Naive thymus-derived CD4-positive, alpha-beta T cell (primary cell): ENCODE data around the gene CDC40. TPM values are rescaled to one million over a fixed set of nuclear protein-coding genes. Genes with fewer than 3 reads are reported as not detected.
"Not testable (repeated sequence)": the region's sequence is repeated elsewhere in the genome, so short reads cannot be mapped to it uniquely, and the experiment has no call there.

Experiments used
- ATAC-seq: fragments of 150-1000 bp; cut with Tn5 transposase; 2 replicates; pipeline ENCODE4 v1.10.0; 2021; ENCODE audit warnings: mild to moderate bottlenecking, moderate library complexity
- CTCF ChIA-PET: fragments of 350-600 bp; sonication (Branson Sonifier 250); formaldehyde crosslinking; loops from one replicate; lab custom pipeline; 2021; ENCODE audit warnings: antibody characterized with exemption; lab: Charles Lee
- POLR2A ChIA-PET: fragments of 350-600 bp; sonication (Branson Sonifier 250); formaldehyde crosslinking; loops from one replicate; lab custom pipeline; 2021; ENCODE audit warnings: antibody characterized with exemption, inconsistent platforms; lab: Charles Lee
- DNase-seq, 9 donors: peaks; one replicate each; pipeline versions ENCODE4 v3.0.0 to v3.0.0-alpha.2; 2020 to 2022; ENCODE audit warnings: mixed read lengths in 1 of 9
- H3K27ac ChIP-seq: one replicate; pipeline ENCODE4 v1.7.0; 2013; ENCODE audit warnings: mild to moderate bottlenecking, low read depth, low read length, moderate library complexity
- H3K27me3 ChIP-seq, 2 donors: one replicate each; pipeline ENCODE4 v1.7.0; 2013; ENCODE audit warnings: low read length in 2 of 2, mild to moderate bottlenecking in 2 of 2, moderate library complexity in 2 of 2; ENCODE audit not compliant: control insufficient read depth in 2 of 2, insufficient read depth in 2 of 2
- H3K36me3 ChIP-seq, 3 experiments: 1 replicate in 2 of 3; 2 replicates in 1 of 3; pipeline ENCODE4 v1.7.0; 2013; ENCODE audit warnings: low read length in 3 of 3, mild to moderate bottlenecking in 3 of 3, moderate library complexity in 1 of 3; ENCODE audit not compliant: insufficient read depth in 3 of 3, control insufficient read depth in 2 of 3
- H3K4me1 ChIP-seq, 2 donors: one replicate each; pipeline ENCODE4 v1.7.0; 2013; ENCODE audit warnings: low read length in 2 of 2, mild to moderate bottlenecking in 2 of 2, moderate library complexity in 1 of 2; ENCODE audit not compliant: control insufficient read depth in 2 of 2, insufficient read depth in 2 of 2
- H3K4me3 ChIP-seq: 2 replicates; pipeline ENCODE4 v1.7.0; 2013; ENCODE audit warnings: mild to moderate bottlenecking, low read length
- H3K9me3 ChIP-seq, 3 experiments: 1 replicate in 2 of 3; 2 replicates in 1 of 3; pipeline ENCODE4 v1.7.0; 2013; ENCODE audit warnings: low read length in 3 of 3; ENCODE audit not compliant: control insufficient read depth in 2 of 3
- H3K27ac Mint-ChIP-seq, 9 donors: one replicate each; pipeline ENCODE4 v1.8.0; 2020 to 2022; ENCODE audit warnings: mixed read lengths in 9 of 9, mild to moderate bottlenecking in 8 of 9, moderate library complexity in 5 of 9, inconsistent platforms in 2 of 9
- H3K27me3 Mint-ChIP-seq, 5 donors: one replicate each; pipeline ENCODE4 v1.8.0; 2021 to 2022; ENCODE audit warnings: mixed read lengths in 5 of 5, mild to moderate bottlenecking in 1 of 5
- H3K36me3 Mint-ChIP-seq, 5 donors: one replicate each; pipeline ENCODE4 v1.8.0; 2020 to 2022; ENCODE audit warnings: mixed read lengths in 5 of 5, mild to moderate bottlenecking in 3 of 5, inconsistent platforms in 1 of 5
- H3K4me1 Mint-ChIP-seq, 7 donors: one replicate each; pipeline ENCODE4 v1.8.0; 2020 to 2022; ENCODE audit warnings: mixed read lengths in 7 of 7, mild to moderate bottlenecking in 3 of 7, inconsistent platforms in 1 of 7
- H3K4me3 Mint-ChIP-seq, 10 donors: one replicate each; pipeline ENCODE4 v1.8.0; 2020 to 2022; ENCODE audit warnings: mild to moderate bottlenecking in 10 of 10, mixed read lengths in 10 of 10, moderate library complexity in 6 of 10, inconsistent platforms in 2 of 10
- H3K9me3 Mint-ChIP-seq, 11 donors: one replicate each; pipeline ENCODE4 v1.8.0; 2020 to 2022; ENCODE audit warnings: mixed read lengths in 11 of 11, mild to moderate bottlenecking in 4 of 11, inconsistent platforms in 1 of 11, moderate library complexity in 1 of 11
- intact Hi-C, 2 donors: fragments of 100-400 bp; cut with micrococcal nuclease; formaldehyde crosslinking; loops; one replicate each; pipeline ENCODE4 v1.15.1; 2023
- polyA plus RNA-seq, 2 donors: library from polyadenylated mRNA; unstranded; fragments of 300-500 nt; fragmentation: Illumina TruSeq; gene quantifications; one replicate each; pipeline ENCODE4 v1.2.3, GENCODE V29; 2021
- total RNA-seq, 6 experiments: library from RNA in 5 of 6; stranded (reverse) in 5 of 6; gene quantifications; 1 replicate in 5 of 6; 2 replicates in 1 of 6; pipeline ENCODE4 v1.2.3 and lab custom pipeline; 2021 to 2026

Gene CDC40
- total and polyA plus RNA-seq, 7 experiments from 2014 or later = 21.3 to 40.6 (median 32.2) TPM

DNA sequence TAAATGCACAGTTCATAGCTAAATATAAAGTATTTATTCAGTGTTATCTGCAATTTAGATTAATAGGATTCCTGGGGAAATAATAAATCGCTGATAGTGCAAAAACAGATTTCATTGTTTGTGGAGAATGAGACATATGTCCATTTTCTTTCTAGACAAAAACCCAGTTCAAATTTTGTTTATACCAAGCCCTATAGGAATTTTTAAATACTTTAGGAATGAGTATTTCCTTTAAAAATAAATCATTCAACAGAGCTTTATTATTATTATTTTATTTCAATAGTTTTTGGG lies 91.5 kb downstream of the CDC40 start:
- no peak for DNase-seq
- intact Hi-C loops = no loop called here
- no peaks in the 10 kb centered on the region for H3K9me3 ChIP-seq
- H3K4me3 ChIP-seq = no peak overlapping the region
- no peaks in the 10 kb centered on the region for H3K4me1 Mint-ChIP-seq
- H3K36me3 Mint-ChIP-seq = peaks cover 0 to 4% (median 0%) of the 10 kb centered on the region in 5 donors
- H3K27me3 Mint-ChIP-seq = peaks cover 3 to 21% (median 7%) of the 10 kb centered on the region in 5 donors
- no peak overlapping the region for H3K4me3 Mint-ChIP-seq
- no peak for ATAC-seq
- no peak overlapping the region for H3K27ac ChIP-seq
- ChIA-PET CTCF (no interaction called here), POLR2A (no interaction called here)
- no peaks in the 10 kb centered on the region for H3K36me3 ChIP-seq
- H3K27me3 ChIP-seq = no peaks in the 10 kb centered on the region
- peaks cover 0 to 17% (median 6%) of the 10 kb centered on the region in 11 donors for H3K9me3 Mint-ChIP-seq
- H3K4me1 ChIP-seq = no peaks in the 10 kb centered on the region
- H3K27ac Mint-ChIP-seq = no peak overlapping the region

DNA sequence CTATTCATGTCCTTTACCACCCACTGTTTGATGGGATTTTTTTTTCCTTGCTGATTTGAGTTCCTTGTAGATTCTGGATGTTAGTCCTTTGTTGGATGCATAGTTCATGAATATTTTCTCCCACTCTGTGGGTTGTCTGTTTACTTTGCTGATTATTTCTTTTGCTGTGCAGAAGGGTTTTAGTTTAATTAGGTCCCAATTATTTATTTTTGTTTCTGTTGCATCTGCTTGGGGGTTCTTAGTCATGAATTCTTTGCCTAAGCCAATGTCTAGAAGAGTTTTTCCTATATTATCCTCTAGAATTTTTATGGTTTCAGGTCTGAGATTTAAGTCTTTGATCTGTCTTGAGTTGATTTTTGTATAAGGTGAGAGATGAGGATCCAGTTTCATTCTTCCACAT lies 92.6 kb downstream of the CDC40 start:
- H3K4me3 ChIP-seq, H3K36me3 Mint-ChIP-seq, H3K27ac Mint-ChIP-seq, H3K4me1 Mint-ChIP-seq, DNase-seq, H3K4me3 Mint-ChIP-seq, CTCF ChIA-PET, intact Hi-C loops, H3K27me3 ChIP-seq, POLR2A ChIA-PET, H3K27ac ChIP-seq, H3K4me1 ChIP-seq, H3K9me3 ChIP-seq, ATAC-seq, H3K36me3 ChIP-seq, H3K9me3 Mint-ChIP-seq: not testable (repeated sequence)
- peaks cover 3 to 21% (median 8%) of the 10 kb centered on the region in 5 donors for H3K27me3 Mint-ChIP-seq

DNA sequence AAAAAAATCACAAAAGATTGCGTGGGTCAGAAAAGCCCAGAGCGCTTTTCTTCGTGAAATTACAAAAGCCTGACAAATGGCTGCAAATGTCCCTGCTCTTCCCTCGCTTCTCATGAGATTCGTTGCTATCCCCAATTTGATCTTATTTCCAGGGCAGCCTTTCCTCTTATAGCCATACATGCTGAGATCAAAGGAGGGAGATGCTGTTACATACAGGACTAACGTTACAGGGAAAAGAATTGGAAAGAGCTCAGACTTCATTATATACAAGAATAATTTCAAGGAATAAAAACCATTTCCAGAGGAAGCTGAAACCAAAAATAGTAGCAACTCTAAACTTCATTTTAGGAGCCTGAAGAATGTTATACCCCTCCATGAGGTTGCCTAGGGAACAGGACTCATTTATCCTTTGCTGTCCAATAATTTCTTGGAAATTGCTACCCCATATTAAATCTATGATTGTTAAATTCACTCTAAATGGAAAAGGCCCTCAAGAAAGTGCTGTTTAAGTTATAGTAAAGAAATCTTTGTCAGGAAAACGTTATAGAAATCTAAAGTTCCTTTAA lies 97.0 kb downstream of the CDC40 start:
- ChIA-PET CTCF (no interaction called here), POLR2A (no interaction called here)
- Mint-ChIP-seq H3K27me3 (peaks cover 5 to 26% (median 16%) of the 10 kb centered on the region in 5 donors), H3K9me3 (peaks cover 0 to 6% (median 3%) of the 10 kb centered on the region in 11 donors), H3K36me3 (peaks cover 0 to 3% (median 0%) of the 10 kb centered on the region in 5 donors), H3K4me1 (no peaks in the 10 kb centered on the region), H3K27ac (no peak overlapping the region), H3K4me3 (no peak overlapping the region)
- intact Hi-C loops = no loop called here
- Histone ChIP-seq H3K4me3 (no peak overlapping the region), H3K27ac (no peak overlapping the region), H3K27me3 (no peaks in the 10 kb centered on the region), H3K4me1 (no peaks in the 10 kb centered on the region), H3K36me3 (no peaks in the 10 kb centered on the region), H3K9me3 (no peaks in the 10 kb centered on the region)
- DNase-seq (no peak), ATAC-seq (no peak)

Other genes with a start within 250 kb of the CDC40 start
- gene GPR6, start 202.1 kb upstream of the CDC40 start, total RNA-seq = not detected
- not detected for gene GPR6, start 202.1 kb upstream of the CDC40 start, polyA plus RNA-seq
- 1 to 10 TPM in 2 of 5 experiments, under 1 TPM in 3; 0.19 to 4.7 (median 0.51) TPM for gene WASF1, start 757 bp upstream of the CDC40 start, total RNA-seq
- 1 to 10 TPM in 1 of 2 donors, under 1 TPM in 1; 0.24 to 1.2 TPM for gene WASF1, start 757 bp upstream of the CDC40 start, polyA plus RNA-seq
- under 1 TPM in 1 of 5 experiments, not detected in 4; 0.47 TPM for gene METTL24, start 177.9 kb downstream of the CDC40 start, total RNA-seq
- gene METTL24, start 177.9 kb downstream of the CDC40 start, polyA plus RNA-seq = not detected
- under 1 TPM in 1 of 5 experiments, not detected in 4; 0.47 TPM for gene DDO, start 235.1 kb downstream of the CDC40 start, total RNA-seq
- gene DDO, start 235.1 kb downstream of the CDC40 start, polyA plus RNA-seq = not detected